ENCODE data around the gene ERLIN1.

The ERLIN1 gene

GRCh38 chr10:100168313-100168643, 17.6 kb downstream of the ERLIN1 start:
- no peak for DNase-seq

DNA sequence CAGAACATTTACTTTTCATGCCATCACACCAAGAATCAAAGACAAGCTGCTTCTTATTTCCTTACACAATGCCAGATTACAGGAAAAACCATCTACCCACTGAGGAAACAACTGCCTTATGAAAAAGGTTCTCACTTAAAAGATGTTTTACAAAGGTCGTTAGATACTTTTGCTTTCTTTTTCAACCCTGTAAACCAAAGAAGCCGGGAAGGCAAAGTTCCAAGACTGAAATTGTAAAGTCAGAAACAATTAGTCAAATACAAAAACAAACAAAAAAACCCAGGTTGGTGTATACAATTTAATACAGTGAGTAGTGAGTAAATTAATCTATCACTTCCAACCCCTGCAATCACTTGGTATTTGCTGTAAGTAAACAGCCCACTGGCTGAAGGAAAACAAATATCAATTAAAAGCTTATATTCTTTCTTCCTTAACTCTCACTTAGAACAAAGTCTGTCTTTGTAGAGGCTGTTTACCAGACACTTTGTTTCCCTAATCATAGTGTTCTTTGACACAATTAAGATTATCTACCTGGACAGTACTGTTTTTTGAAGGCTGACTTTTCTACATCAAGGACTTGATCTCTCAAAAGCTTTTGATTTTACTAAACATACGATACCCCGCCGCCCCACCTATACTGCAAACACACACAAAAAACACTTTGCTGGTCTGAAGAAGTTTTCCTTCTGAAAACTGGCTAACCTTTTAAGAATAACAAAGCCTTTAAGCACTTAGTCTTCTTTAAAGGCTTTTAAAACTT, 18.1 kb downstream of the ERLIN1 start:
- DNase-seq: no peak

- DNase-seq: no peak
Observed at GRCh38 chr10:100163704-100164621, 21.9 kb downstream of the ERLIN1 start.

DNA sequence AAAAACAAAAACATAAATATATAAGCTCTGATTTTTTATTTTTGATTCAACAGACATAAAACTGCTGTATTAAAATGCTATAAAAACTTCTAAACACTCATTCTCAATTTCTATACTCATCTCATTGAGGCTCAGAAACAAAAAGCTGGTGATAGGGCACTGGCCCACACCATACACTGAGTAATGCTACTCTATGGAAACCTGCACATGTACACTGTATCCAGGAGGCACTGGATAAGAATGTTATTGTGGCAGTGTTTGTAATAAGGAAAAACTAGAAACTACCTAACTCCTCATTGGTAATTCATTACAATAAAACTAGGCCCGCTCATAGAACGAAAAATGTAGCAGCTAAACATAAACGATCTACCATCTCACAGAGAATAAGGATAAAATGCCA, 23.1 kb downstream of the ERLIN1 start:
- DNase-seq: no peak

GRCh38 chr10:100158044-100158805, 27.6 kb downstream of the ERLIN1 start:
- no peak for DNase-seq

DNA sequence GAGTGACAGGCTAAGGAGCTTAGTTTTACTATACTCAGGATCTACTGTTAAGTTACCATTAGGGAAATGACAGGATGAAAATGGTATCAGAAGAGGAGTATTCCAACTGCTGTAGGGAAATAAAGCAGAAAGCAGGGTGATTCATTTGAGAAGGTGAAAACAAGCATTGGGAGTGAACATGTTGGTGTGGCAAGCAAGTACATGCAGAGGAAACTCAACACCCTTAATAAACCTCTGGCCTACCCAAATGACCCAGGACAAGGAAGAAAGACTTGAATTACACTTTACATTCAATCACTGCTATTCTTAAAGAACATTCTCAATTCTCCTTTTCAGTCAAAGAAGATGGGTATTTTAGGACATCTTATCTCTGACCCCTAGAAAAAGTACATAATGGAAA, 28.7 kb downstream of the ERLIN1 start:
- DNase-seq: no peak

- no peak for DNase-seq
Observed at GRCh38 chr10:100155936-100156335, 29.9 kb downstream of the ERLIN1 start.

DNA sequence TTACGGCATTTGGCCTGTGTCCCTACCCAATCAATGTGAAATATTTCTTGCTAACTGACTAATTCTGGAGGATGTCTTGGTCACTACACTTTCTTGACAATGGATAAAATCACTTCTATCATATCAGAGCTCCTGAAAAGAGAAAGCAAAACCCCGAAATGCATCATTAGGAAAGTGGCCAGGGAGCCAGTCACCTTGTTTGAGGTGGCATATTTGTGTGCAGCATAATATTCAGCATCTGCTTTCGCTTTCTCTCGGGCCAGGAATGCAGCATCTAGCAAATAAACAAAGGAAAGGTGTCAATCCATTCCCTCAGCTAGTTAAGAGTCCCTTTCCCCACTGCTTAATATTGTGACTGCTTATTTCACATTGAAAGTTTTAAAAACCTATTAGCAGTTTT, 31.2 kb downstream of the ERLIN1 start:
- no peak for DNase-seq

- DNase-seq: no peak
Observed at GRCh38 chr10:100153239-100153825, 32.5 kb downstream of the ERLIN1 start.

- DNase-seq: no peak
Observed at GRCh38 chr10:100151723-100152300, 34.0 kb downstream of the ERLIN1 start.

DNA sequence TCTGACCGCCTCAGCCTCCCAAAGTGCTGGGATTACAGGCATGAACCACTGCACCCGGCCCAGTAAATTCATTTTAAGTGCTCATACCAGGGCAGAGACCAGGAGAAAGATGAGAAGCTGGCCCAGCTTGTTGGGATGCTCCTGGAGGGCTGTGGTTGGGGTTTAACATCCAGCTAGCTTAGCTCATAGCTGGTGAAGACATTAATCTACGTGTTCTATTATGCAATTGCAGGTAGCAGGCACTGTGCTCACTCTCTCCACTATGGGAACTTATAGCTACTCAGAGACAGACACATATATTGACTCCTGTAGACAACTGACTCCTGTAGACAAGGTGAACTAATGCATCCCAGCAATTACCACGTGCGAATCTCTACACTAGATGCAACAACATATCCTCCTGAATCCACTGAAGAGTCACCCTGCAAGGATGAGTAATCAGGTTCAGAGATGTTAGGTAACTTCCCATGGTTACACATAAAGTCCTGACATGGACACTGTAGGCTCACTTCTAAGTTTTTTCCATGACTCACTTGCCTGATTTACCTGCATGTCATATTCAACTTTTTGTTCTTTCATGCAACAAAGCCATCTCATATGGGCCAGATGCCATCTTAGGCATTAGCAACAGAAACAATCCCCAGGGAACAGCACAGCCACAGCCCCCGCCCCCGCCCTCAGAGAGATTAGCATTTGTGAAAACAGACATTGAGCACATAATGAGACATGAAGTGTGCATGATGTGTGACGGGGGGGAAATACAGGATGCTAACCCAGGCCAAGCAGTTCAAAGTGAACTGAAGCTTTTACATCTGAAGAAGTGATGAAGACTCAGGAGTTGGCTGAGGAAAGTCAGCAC, 37.2 kb downstream of the ERLIN1 start:
- no peak for DNase-seq

- no peak for DNase-seq
Observed at GRCh38 chr10:100146875-100147650, 38.8 kb downstream of the ERLIN1 start.

- no peak for DNase-seq
Observed at GRCh38 chr10:100146398-100146797, 39.4 kb downstream of the ERLIN1 start.

- no peak for DNase-seq
Observed at GRCh38 chr10:100143756-100144155, 42.1 kb downstream of the ERLIN1 start.

DNA sequence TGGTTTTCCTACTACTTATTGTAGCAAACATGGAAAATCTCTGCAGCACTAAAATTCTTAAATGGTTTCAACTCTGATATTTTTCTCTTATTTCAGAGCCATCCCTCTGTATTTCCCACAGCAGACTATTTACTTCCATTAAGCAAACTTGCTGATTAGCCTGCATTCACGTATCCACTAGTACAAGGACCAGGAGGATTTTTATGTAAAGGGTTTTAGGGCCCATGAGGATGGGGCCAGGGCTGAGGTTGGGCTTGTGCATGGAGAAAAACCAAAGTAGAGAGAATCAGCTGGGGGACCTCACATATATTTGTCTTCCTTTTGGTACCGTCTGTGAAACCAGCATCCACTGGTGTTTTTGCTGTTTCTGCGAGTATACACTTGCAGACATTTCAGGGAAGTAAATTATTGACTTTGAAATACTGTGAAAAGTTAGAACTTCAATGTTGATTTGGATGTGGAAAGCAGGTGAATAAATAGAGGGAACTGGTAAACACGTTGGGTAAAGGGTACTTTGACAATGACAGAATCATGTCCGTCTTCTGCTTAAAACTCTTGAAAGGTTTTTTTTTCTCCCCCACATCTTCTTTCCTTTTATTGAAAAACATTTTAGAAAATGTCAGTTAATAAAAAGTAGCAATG, 44.3 kb downstream of the ERLIN1 start:
- no peak for DNase-seq

- no peak for DNase-seq
Observed at GRCh38 chr10:100140070-100140469, 45.8 kb downstream of the ERLIN1 start.

DNA sequence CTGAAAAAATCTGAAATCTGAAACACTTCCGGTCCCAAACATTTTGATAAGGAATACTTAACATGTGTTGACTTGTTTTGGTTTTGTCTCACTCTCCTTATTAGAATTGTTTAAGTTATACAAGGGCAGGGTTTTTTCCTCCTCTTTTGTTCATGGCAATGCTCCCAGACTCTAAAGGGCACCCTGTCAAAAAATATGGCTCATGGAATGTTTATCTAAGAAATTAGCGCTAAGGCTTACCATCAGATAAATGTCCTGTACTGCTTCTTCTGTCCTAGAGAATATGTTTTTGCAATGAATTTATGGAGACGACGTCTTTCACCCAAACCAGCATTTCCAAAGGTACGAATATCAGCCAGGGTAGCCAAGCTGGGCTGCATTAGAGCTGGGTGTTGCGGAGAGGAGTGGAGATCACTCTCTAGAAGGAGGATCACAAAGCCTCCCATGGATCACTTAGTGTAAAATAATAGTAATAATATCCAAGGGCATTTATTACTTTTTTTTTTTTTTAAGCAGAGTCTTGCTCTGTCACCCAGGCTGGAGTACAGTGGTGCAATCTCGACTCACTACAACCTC, 46.8 kb downstream of the ERLIN1 start:
- no peak for DNase-seq

- no peak for DNase-seq
Observed at GRCh38 chr10:100135486-100135885, 50.3 kb downstream of the ERLIN1 start.

DNA sequence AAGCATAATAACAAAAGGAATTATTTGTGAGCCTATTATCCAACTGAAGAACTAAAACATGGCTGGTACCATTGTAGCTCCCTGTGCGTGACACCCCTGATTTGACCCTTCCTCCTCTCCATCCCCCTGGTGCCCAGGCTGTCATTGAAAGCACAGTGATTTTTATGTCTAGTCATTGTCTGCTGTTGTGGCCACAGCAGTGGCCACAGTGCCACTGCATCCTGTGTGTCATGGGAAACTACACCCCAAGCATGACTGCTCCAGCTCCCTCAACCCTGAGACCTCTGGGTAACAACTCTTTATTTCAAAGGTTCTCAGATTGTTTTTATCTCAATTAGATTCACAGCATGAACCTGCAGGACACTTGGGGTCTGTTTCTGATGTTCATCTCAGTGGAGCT, 52.0 kb downstream of the ERLIN1 start:
- DNase-seq: no peak

GRCh38 chr10:100132427-100132826, 53.4 kb downstream of the ERLIN1 start:
- no peak for DNase-seq
